ENCODE data around the gene GDNF.

Gene GDNF

GRCh38 chr5:37851305-37851704 lies 11.5 kb upstream of the GDNF start:
- no peak overlapping the region for H3K4me3 ChIP-seq (replicated peaks; ENCODE audit: insufficient read depth, low read length)
- no peak for DNase-seq (ENCODE audit: low read depth in 1 of 2, low spot score in 1 of 2)
- no peak overlapping the region for H3K27ac ChIP-seq (replicated peaks)
- TF ChIP-seq REST (IDR thresholded peaks at IDR 0.05; ENCODE audit: insufficient replicate concordance, low read depth) (no peak), SPI1 (IDR thresholded peaks at IDR 0.05; ENCODE audit: borderline replicate concordance, low read depth) (no peak), CTCF (IDR thresholded peaks at IDR 0.05; ENCODE audit: insufficient read depth, low read length) (no peak), GABPA (IDR thresholded peaks at IDR 0.05; ENCODE audit: low read depth) (no peak)
- H3K27me3 ChIP-seq (ENCODE audit: insufficient read depth, poor library complexity, severe bottlenecking): peaks cover 17% of the 10 kb centered on the region

- H3K27me3 ChIP-seq (ENCODE audit: insufficient read depth, poor library complexity, severe bottlenecking): peaks cover 17% of the 10 kb centered on the region
- H3K4me3 ChIP-seq (replicated peaks; ENCODE audit: insufficient read depth, low read length): no peak overlapping the region
- TF ChIP-seq REST (IDR thresholded peaks at IDR 0.05; ENCODE audit: insufficient replicate concordance, low read depth) (no peak), GABPA (IDR thresholded peaks at IDR 0.05; ENCODE audit: low read depth) (no peak), SPI1 (IDR thresholded peaks at IDR 0.05; ENCODE audit: borderline replicate concordance, low read depth) (no peak), CTCF (IDR thresholded peaks at IDR 0.05; ENCODE audit: insufficient read depth, low read length) (no peak), POLR2AphosphoS5 (IDR thresholded peaks at IDR 0.05; ENCODE audit: low read depth) (no peak)
- H3K27ac ChIP-seq (replicated peaks): no peak overlapping the region
- no peak for DNase-seq (ENCODE audit: low read depth in 1 of 2, low spot score in 1 of 2)
Measured at GRCh38 chr5:37850226-37850865, 10.5 kb upstream of the GDNF start.

GRCh38 chr5:37849641-37850040 lies 9.8 kb upstream of the GDNF start:
- H3K4me3 ChIP-seq (replicated peaks; ENCODE audit: insufficient read depth, low read length): no peak overlapping the region
- no peak for TF ChIP-seq REST (IDR thresholded peaks at IDR 0.05; ENCODE audit: insufficient replicate concordance, low read depth)
- no peak for TF ChIP-seq CTCF (IDR thresholded peaks at IDR 0.05; ENCODE audit: insufficient read depth, low read length)
- TF ChIP-seq POLR2AphosphoS5 (IDR thresholded peaks at IDR 0.05; ENCODE audit: low read depth): no peak

More at GRCh38 chr5:37849641-37850040, 9.8 kb upstream of the GDNF start:
- Histone ChIP-seq H3K27ac (replicated peaks) (no peak overlapping the region), H3K27me3 (ENCODE audit: insufficient read depth, poor library complexity, severe bottlenecking) (peaks cover 17% of the 10 kb centered on the region)
- DNase-seq (ENCODE audit: low read depth in 1 of 2, low spot score in 1 of 2): no peak

Measured in HL-60 (cell line).